H54 (cell line): ENCODE results near the gene HSPBP1.

Experiments used
- DNase-seq: peaks from one replicate; pipeline ENCODE4 v3.0.0; 2011; ENCODE audit warnings: low spot score, mixed read lengths; ENCODE audit not compliant: insufficient read length
- FAIRE-seq: peaks from 3 replicates; lab custom pipeline; 2011; peaks lifted over from hg19 to GRCh38; lab: Jason Lieb, UNC
- POLR2A ChIP-seq: IDR thresholded peaks from 2 replicates; pipeline ENCODE4 v1.6.1; 2011; ENCODE audit warnings: low read depth, mild to moderate bottlenecking, low read length

The HSPBP1 gene

GRCh38 chr19:55249841-55250240 is 30.1 kb downstream of the HSPBP1 start:
- FAIRE-seq (no peak), DNase-seq (no peak)
- no peak for TF ChIP-seq POLR2A

- DNase-seq = no peak
- no peak for TF ChIP-seq POLR2A
- no peak for FAIRE-seq
Observed at GRCh38 chr19:55248704-55249103, 31.2 kb downstream of the HSPBP1 start.

- FAIRE-seq = no peak
- no peak for TF ChIP-seq POLR2A
- DNase-seq = no peak
Observed at GRCh38 chr19:55248166-55248675, 31.7 kb downstream of the HSPBP1 start.

GRCh38 chr19:55247621-55248099 is 32.2 kb downstream of the HSPBP1 start:
- TF ChIP-seq POLR2A = no peak
- FAIRE-seq (no peak), DNase-seq (no peak)

GRCh38 chr19:55246462-55247451 is 33.2 kb downstream of the HSPBP1 start:
- no peak for TF ChIP-seq POLR2A
- FAIRE-seq (no peak), DNase-seq (no peak)

GRCh38 chr19:55245236-55245904 is 34.5 kb downstream of the HSPBP1 start:
- FAIRE-seq (no peak), DNase-seq (no peak)
- no peak for TF ChIP-seq POLR2A

- FAIRE-seq (no peak), DNase-seq (no peak)
- TF ChIP-seq POLR2A = no peak
Observed at GRCh38 chr19:55244004-55244680, 35.8 kb downstream of the HSPBP1 start.

GRCh38 chr19:55242517-55242916 is 37.4 kb downstream of the HSPBP1 start:
- no peak for FAIRE-seq
- TF ChIP-seq POLR2A = no peak

GRCh38 chr19:55241935-55242464 is 37.9 kb downstream of the HSPBP1 start:
- FAIRE-seq = no peak
- no peak for DNase-seq
- no peak for TF ChIP-seq POLR2A

More at GRCh38 chr19:55242517-55242916, 37.4 kb downstream of the HSPBP1 start:
- DNase-seq = no peak

- no peak for DNase-seq
- FAIRE-seq = no peak
- no peak for TF ChIP-seq POLR2A
Observed at GRCh38 chr19:55241143-55241934, 38.6 kb downstream of the HSPBP1 start.

- no peak for TF ChIP-seq POLR2A
- no peak for FAIRE-seq
- no peak for DNase-seq
Observed at GRCh38 chr19:55240713-55241020, 39.2 kb downstream of the HSPBP1 start.

GRCh38 chr19:55239004-55239403 is 40.9 kb downstream of the HSPBP1 start:
- TF ChIP-seq POLR2A = no peak
- no peak for FAIRE-seq
- DNase-seq = no peak

GRCh38 chr19:55238030-55238429 is 41.9 kb downstream of the HSPBP1 start:
- no peak for DNase-seq
- no peak for TF ChIP-seq POLR2A
- FAIRE-seq = no peak
